ENCODE data around the gene CDK17. TPM values are rescaled to one million over a fixed set of nuclear protein-coding genes. Genes with fewer than 3 reads are reported as not detected.

Gene CDK17
- total and polyA plus RNA-seq, 2 of the 8 experiments (the other 6 are each of a cell fraction or from before 2014, with no cell fraction given) = 5.8 to 20.0 TPM

DNA sequence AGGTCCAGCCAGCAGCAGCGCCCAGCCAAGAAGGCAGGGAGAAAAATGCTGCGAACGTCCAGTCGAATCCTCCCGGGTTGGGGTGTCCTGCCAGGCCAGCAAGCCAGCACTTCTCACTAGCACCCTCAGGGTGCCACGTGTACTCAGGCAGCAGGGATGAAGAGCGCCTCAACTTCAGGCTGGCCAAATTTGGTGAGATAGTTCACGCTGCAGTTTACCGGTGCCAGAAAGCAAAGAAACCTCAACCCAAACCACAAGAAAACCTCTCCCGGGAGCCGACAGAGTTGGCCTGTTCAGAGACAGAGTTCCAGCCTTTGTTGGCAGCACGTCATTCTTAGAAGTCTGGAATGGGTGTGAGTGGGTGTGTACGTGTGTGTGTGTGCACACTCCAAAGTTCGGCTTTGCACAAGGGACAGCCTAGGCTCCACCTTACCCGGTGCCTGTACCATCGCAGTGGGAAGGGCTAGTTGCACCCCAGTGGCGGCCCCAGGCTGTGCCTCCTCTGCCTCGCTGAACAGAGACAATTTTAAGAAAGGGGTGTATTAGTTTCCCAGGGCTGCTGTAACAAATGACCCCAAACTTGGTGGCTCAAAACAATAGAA, 163.9 kb downstream of the CDK17 start (continued):
- TF ChIP-seq EZH2 (IDR thresholded peaks at IDR 0.05; ENCODE audit: low read depth, low read length, severe bottlenecking) (no peak), NRF1 (IDR thresholded peaks at IDR 0.05; ENCODE audit: low read depth, low read length) (no peak), KDM4A (IDR thresholded peaks at IDR 0.05; ENCODE audit: low read depth, low read length, severe bottlenecking) (no peak), RNF2 (IDR thresholded peaks at IDR 0.05; ENCODE audit: borderline replicate concordance, low read depth, low read length, missing control alignments, poor library complexity, severe bottlenecking) (no peak)
- TF ChIP-seq, protein P1, sequence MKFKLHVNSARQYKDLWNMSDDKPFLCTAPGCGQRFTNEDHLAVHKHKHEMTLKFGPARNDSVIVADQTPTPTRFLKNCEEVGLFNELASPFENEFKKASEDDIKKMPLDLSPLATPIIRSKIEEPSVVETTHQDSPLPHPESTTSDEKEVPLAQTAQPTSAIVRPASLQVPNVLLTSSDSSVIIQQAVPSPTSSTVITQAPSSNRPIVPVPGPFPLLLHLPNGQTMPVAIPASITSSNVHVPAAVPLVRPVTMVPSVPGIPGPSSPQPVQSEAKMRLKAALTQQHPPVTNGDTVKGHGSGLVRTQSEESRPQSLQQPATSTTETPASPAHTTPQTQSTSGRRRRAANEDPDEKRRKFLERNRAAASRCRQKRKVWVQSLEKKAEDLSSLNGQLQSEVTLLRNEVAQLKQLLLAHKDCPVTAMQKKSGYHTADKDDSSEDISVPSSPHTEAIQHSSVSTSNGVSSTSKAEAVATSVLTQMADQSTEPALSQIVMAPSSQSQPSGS (IDR thresholded peaks at IDR 0.05; ENCODE audit: low read length) = no peak
